HCT116 (cell line): ENCODE data around the gene PERCC1. TPM values are rescaled to one million over a fixed set of nuclear protein-coding genes. Genes with fewer than 3 reads are reported as not detected.

Experiments
- ATAC-seq: fragments of 200-7000 bp; cut with Tn5 transposase; 2 replicates; pipeline ENCODE4 v1.9.1; 2020; ENCODE audit warnings: mild to moderate bottlenecking, moderate library complexity
- BruUV-seq: library from RNA; stranded (reverse); fragments of 400-500 nt; replicated peaks from 2 replicates; lab custom pipeline; 2021; lab: Mats Ljungman, UMichigan
- CTCF ChIA-PET: fragments of 300-600 bp; sonication (Branson Sonifier 250); formaldehyde crosslinking; loops from one replicate; lab custom pipeline; 2021; ENCODE audit warnings: antibody characterized with exemption; lab: Charles Lee
- POLR2A ChIA-PET: fragments of 300-600, 350-600 bp; sonication (Branson Sonifier 250); formaldehyde crosslinking; loops from one replicate; lab custom pipeline; 2021; ENCODE audit warnings: antibody characterized with exemption; lab: Charles Lee
- RAD21 ChIA-PET, 2 experiments: fragments of 300-600 bp; sonication (Branson Sonifier 250); formaldehyde crosslinking; loops; one replicate each; lab custom pipeline; 2023; ENCODE audit warnings: low total read pairs in 2 of 2; ENCODE audit not compliant: uncharacterized antibody in 2 of 2, unreplicated experiment in 2 of 2, low non-redundant PET in 1 of 2; lab: Charles Lee
- DNase-seq: peaks from one replicate; pipeline ENCODE4 v3.0.0-alpha.2; 2010; ENCODE audit warnings: low read depth, low spot score
- H2AFZ ChIP-seq: fragments of 200-600 bp; shearing (Covaris generic), sonication (generic); 2 replicates; pipeline ENCODE4 v1.6.1; 2017; ENCODE audit warnings: low read depth, mixed run types, mixed read lengths, antibody characterized with exemption, low read length; ENCODE audit not compliant: poor library complexity, severe bottlenecking
- H3K27ac ChIP-seq: 2 replicates; pipeline ENCODE4 v1.5.1; 2012; ENCODE audit warnings: low read depth, low read length
- H3K27me3 ChIP-seq: fragments of 200-600 bp; sonication (generic); 2 replicates; pipeline ENCODE4 v1.6.1; 2016; ENCODE audit warnings: mixed run types, low read length, mixed read lengths; ENCODE audit not compliant: insufficient read depth
- H3K36me3 ChIP-seq, 2 experiments: fragments of 200-500 bp in 1 of 2; fragments of 200-600 bp in 1 of 2; sonication (Bioruptor generic) in 1 of 2; sonication (generic) in 1 of 2; 2 replicates each; pipeline versions ENCODE4 v1.5.1 to v1.6.1; 2014 to 2016; ENCODE audit warnings: low read length in 2 of 2, inconsistent platforms in 1 of 2, mixed read lengths in 1 of 2, mixed run types in 1 of 2; ENCODE audit not compliant: insufficient read depth in 2 of 2, control insufficient read depth in 1 of 2
- H3K4me1 ChIP-seq, 2 experiments: fragments of 200-600 bp in 1 of 2; sonication (generic) in 1 of 2; 2 replicates each; pipeline versions ENCODE4 v1.5.1 to v1.6.1; 2012 to 2017; ENCODE audit warnings: low read length in 2 of 2, inconsistent platforms in 1 of 2, mild to moderate bottlenecking in 1 of 2, mixed read lengths in 1 of 2, mixed run types in 1 of 2, moderate library complexity in 1 of 2; ENCODE audit not compliant: insufficient read depth in 2 of 2, control insufficient read depth in 1 of 2
- H3K4me2 ChIP-seq: fragments of 200-600 bp; sonication (generic); 2 replicates; pipeline ENCODE4 v1.6.1; 2017; ENCODE audit warnings: mixed run types, low read length, mixed read lengths
- H3K4me3 ChIP-seq, 2 experiments: fragments of 200-600 bp in 1 of 2; sonication (generic) in 1 of 2; replicated peaks in 1 of 2; 2 replicates each; pipeline ENCODE4 v1.5.1; 2011 to 2016; ENCODE audit warnings: low read length in 2 of 2, control low read depth in 1 of 2, low read depth in 1 of 2, mild to moderate bottlenecking in 1 of 2, mixed read lengths in 1 of 2, mixed run types in 1 of 2
- H3K79me2 ChIP-seq: fragments of 200-600 bp; sonication (generic); 2 replicates; pipeline ENCODE4 v1.6.1; 2017; ENCODE audit warnings: mild to moderate bottlenecking, mixed run types, low read length, moderate library complexity, mixed read lengths; ENCODE audit not compliant: insufficient read depth
- H3K9ac ChIP-seq: fragments of 200-600 bp; sonication (generic); 2 replicates; pipeline ENCODE4 v1.6.1; 2016; ENCODE audit warnings: low read length, mixed read lengths
- H3K9me2 ChIP-seq: fragments of 200-600 bp; sonication (generic), shearing (Covaris generic); 2 replicates; pipeline ENCODE4 v1.6.1; 2017; ENCODE audit warnings: mixed run types, mild to moderate bottlenecking, moderate library complexity; ENCODE audit not compliant: insufficient read depth
- H3K9me3 ChIP-seq, 2 experiments: fragments of 200-500 bp in 1 of 2; fragments of 200-600 bp in 1 of 2; sonication (Bioruptor generic) in 1 of 2; sonication (generic) in 1 of 2; 2 replicates each; pipeline ENCODE4 v1.6.1; 2014 to 2017; ENCODE audit warnings: low read length in 2 of 2, mixed read lengths in 2 of 2, inconsistent platforms in 1 of 2, low read depth in 1 of 2, mild to moderate bottlenecking in 1 of 2, mixed run types in 1 of 2, moderate library complexity in 1 of 2; ENCODE audit not compliant: control insufficient read depth in 1 of 2, insufficient read depth in 1 of 2
- H4K20me1 ChIP-seq: fragments of 200-600 bp; sonication (generic), shearing (Covaris generic); 2 replicates; pipeline ENCODE4 v1.6.1; 2017; ENCODE audit warnings: mixed run types, mild to moderate bottlenecking, moderate library complexity; ENCODE audit not compliant: insufficient read depth
- ATF3 ChIP-seq: IDR thresholded peaks from 2 replicates; pipeline ENCODE4 v1.6.1; 2012
- CEBPB ChIP-seq: IDR thresholded peaks from 2 replicates; pipeline ENCODE4 v1.6.1; 2012; ENCODE audit warnings: low read depth
- ELF1 ChIP-seq: IDR thresholded peaks from 2 replicates; pipeline ENCODE4 v1.6.1; 2012; ENCODE audit warnings: low read depth, borderline replicate concordance
- EZH2phosphoT487 ChIP-seq: fragments of 200-600 bp; IDR thresholded peaks from 2 replicates; pipeline ENCODE4 v1.6.1; 2018; ENCODE audit warnings: antibody characterized with exemption, borderline replicate concordance
- FOSL1 ChIP-seq: IDR thresholded peaks from 2 replicates; pipeline ENCODE4 v1.6.1; 2012; ENCODE audit warnings: low read depth
- POLR2A ChIP-seq: IDR thresholded peaks from 2 replicates; pipeline ENCODE4 v1.7.0; 2011; ENCODE audit warnings: borderline replicate concordance; ENCODE audit not compliant: insufficient read depth, insufficient read length; ENCODE audit errors: extremely low read depth
- POLR2AphosphoS5 ChIP-seq: IDR thresholded peaks from 2 replicates; pipeline ENCODE4 v1.6.1; 2011; ENCODE audit warnings: mild to moderate bottlenecking, low read depth, low read length, moderate library complexity
- RAD21 ChIP-seq: IDR thresholded peaks from 2 replicates; pipeline ENCODE4 v1.6.1; 2012; ENCODE audit warnings: low read depth, mild to moderate bottlenecking
- SP1 ChIP-seq: IDR thresholded peaks from 2 replicates; pipeline ENCODE4 v1.6.1; 2012; ENCODE audit warnings: low read depth
- SRF ChIP-seq: IDR thresholded peaks from 2 replicates; pipeline ENCODE4 v1.6.1; 2012; ENCODE audit warnings: low read depth
- TCF7L2 ChIP-seq: IDR thresholded peaks from 2 replicates; pipeline ENCODE4 v1.7.0; 2011; ENCODE audit warnings: borderline replicate concordance, inconsistent platforms; ENCODE audit not compliant: insufficient read depth, insufficient read length; ENCODE audit errors: extremely low read depth
- YY1 ChIP-seq: IDR thresholded peaks from 2 replicates; pipeline ENCODE4 v1.6.1; 2011; ENCODE audit warnings: low read length, low read depth, moderate library complexity, mild to moderate bottlenecking; ENCODE audit not compliant: insufficient replicate concordance; ENCODE audit errors: extremely low read depth
- ZBTB33 ChIP-seq: IDR thresholded peaks from 2 replicates; pipeline ENCODE4 v1.6.1; 2011; ENCODE audit warnings: mild to moderate bottlenecking, low read length, moderate library complexity; ENCODE audit not compliant: insufficient replicate concordance; ENCODE audit errors: extremely low read depth
- ZFX ChIP-seq: fragments of 450-650 bp; IDR thresholded peaks from 2 replicates; pipeline ENCODE4 v1.6.1; 2017
- intact Hi-C: fragments of 100-400 bp; cut with micrococcal nuclease; formaldehyde crosslinking; loops from 2 replicates; pipeline ENCODE4 v1.10.0; 2022
- total RNA-seq: library from RNA; stranded (reverse); gene quantifications from one replicate; pipeline ENCODE4 v1.2.1, GENCODE V29; 2021; ENCODE audit not compliant: unreplicated experiment

PERCC1 gene
- total RNA-seq, 1 experiment from 2014 or later, result not detected

- H3K27me3 ChIP-seq, result no peaks in the 10 kb centered on the region
- H3K9ac ChIP-seq, result no peak overlapping the region
- no peaks in the 10 kb centered on the region for H3K9me3 ChIP-seq
- no peaks in the 10 kb centered on the region for H3K9me2 ChIP-seq
- H3K4me3 ChIP-seq, result no peak overlapping the region
- ATAC-seq (no peak), DNase-seq (no peak)
- ChIA-PET CTCF (no interaction called here), POLR2A (no interaction called here), RAD21 (no interaction called here)
- H3K79me2 ChIP-seq, result no peaks in the 10 kb centered on the region
- H3K27ac ChIP-seq, result no peak overlapping the region
- H3K4me2 ChIP-seq, result no peak overlapping the region
- intact Hi-C loops, result no loop called here
- no peaks in the 10 kb centered on the region; a peak in 1 of 4 replicates for H3K36me3 ChIP-seq
- H2AFZ ChIP-seq, result no peak overlapping the region
- TF ChIP-seq POLR2A (no peak), POLR2AphosphoS5 (no peak), RAD21 (no peak)
- H3K4me1 ChIP-seq, result no peaks in the 10 kb centered on the region
- no TSS peak for BruUV-seq
- no peaks in the 10 kb centered on the region for H4K20me1 ChIP-seq
Measured at GRCh38 chr16:1446296-1447080, 15.6 kb downstream of the PERCC1 start.

GRCh38 chr16:1447965-1448364 is 17.1 kb downstream of the PERCC1 start:
- BruUV-seq, result no TSS peak
- Histone ChIP-seq H3K4me2 (no peak overlapping the region), H3K9me2 (no peaks in the 10 kb centered on the region), H3K4me1 (no peaks in the 10 kb centered on the region), H2AFZ (no peak overlapping the region), H3K79me2 (no peaks in the 10 kb centered on the region), H3K36me3 (no peaks in the 10 kb centered on the region; a peak in 1 of 4 replicates), H3K27me3 (no peaks in the 10 kb centered on the region), H3K9ac (no peak overlapping the region), H3K4me3 (no peak overlapping the region), H3K9me3 (no peaks in the 10 kb centered on the region), H3K27ac (no peak overlapping the region), H4K20me1 (no peaks in the 10 kb centered on the region)
- POLR2A ChIA-PET, result no interaction called here
- TF ChIP-seq EZH2phosphoT487 (no peak), SRF (no peak), ELF1 (no peak), ZFX (no peak), SP1 (no peak), YY1 (no peak), ZBTB33 (no peak), FOSL1 (no peak), RAD21 (no peak), CEBPB (no peak), TCF7L2 (no peak), POLR2A (no peak), ATF3 (no peak)
- intact Hi-C loops, result no loop called here
- no peak for DNase-seq
- CTCF ChIA-PET, result no interaction called here
- RAD21 ChIA-PET, result no interaction called here
- no peak for ATAC-seq
